Esophagus muscularis mucosa (tissue), 4 donors: Measurements from ENCODE around the gene NEUROD1.

Experiments
- EP300 ChIP-seq: sonication (generic); formaldehyde crosslinking; IDR thresholded peaks from one replicate; pipeline ENCODE4 v1.6.1; 2017; ENCODE audit warnings: antibody characterized with exemption
- POLR2A ChIP-seq: fragments of 450-650 bp; IDR thresholded peaks from one replicate; pipeline ENCODE4 v1.6.1; 2017; ENCODE audit warnings: antibody characterized with exemption, moderate library complexity, mild to moderate bottlenecking, low read depth
- POLR2AphosphoS5 ChIP-seq, 2 donors: sonication (generic); formaldehyde crosslinking; IDR thresholded peaks; one replicate each; pipeline ENCODE4 v1.6.1; 2017; ENCODE audit warnings: antibody characterized with exemption in 2 of 2
- TF ChIP-seq, protein P1 (sequence below), 3 experiments: fragments of 200-600 bp in 2 of 3; fragments of 450-650 bp in 1 of 3; sonication (generic) in 2 of 3; IDR thresholded peaks; one replicate each; pipeline ENCODE4 v1.5.1; 2017 to 2019; ENCODE audit warnings: antibody characterized with exemption in 3 of 3, mild to moderate bottlenecking in 2 of 3, moderate library complexity in 1 of 3

DNA sequence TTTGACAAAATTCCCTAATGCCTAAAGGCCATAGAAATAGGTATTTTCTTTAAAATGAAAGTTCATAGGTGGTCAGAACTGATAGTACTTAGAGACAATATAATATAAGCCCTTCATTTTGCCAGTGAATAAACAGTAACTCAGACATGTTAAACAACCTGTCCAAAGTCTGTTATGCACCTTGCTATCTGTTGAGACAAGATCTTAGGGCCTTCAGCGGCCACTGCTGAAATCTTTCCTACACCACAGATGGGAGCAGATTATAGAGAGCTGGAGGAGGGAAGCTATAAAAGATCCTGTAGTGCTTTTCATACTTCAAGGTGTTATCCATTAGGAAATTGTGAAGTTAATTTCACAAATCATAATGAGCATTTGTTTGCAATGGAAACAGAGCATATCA, 37.2 kb downstream of the NEUROD1 start:
- TF ChIP-seq POLR2A, result no peak
- TF ChIP-seq, protein P1, sequence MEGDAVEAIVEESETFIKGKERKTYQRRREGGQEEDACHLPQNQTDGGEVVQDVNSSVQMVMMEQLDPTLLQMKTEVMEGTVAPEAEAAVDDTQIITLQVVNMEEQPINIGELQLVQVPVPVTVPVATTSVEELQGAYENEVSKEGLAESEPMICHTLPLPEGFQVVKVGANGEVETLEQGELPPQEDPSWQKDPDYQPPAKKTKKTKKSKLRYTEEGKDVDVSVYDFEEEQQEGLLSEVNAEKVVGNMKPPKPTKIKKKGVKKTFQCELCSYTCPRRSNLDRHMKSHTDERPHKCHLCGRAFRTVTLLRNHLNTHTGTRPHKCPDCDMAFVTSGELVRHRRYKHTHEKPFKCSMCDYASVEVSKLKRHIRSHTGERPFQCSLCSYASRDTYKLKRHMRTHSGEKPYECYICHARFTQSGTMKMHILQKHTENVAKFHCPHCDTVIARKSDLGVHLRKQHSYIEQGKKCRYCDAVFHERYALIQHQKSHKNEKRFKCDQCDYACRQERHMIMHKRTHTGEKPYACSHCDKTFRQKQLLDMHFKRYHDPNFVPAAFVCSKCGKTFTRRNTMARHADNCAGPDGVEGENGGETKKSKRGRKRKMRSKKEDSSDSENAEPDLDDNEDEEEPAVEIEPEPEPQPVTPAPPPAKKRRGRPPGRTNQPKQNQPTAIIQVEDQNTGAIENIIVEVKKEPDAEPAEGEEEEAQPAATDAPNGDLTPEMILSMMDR (IDR thresholded peaks at IDR 0.05), result no peak
- no peak for TF ChIP-seq POLR2AphosphoS5 (IDR thresholded peaks at IDR 0.05)
- no peak for TF ChIP-seq EP300
